ENCODE data around the gene ZBTB20. TPM values are rescaled to one million over a fixed set of nuclear protein-coding genes. Genes with fewer than 3 reads are reported as not detected.
A peak's percentile ranks its signal among the peaks of the same experiment; 100 is the strongest.

ZBTB20 gene
- total and polyA plus RNA-seq, 2 experiments from 2014 or later: 15.7 to 37.3 TPM

GRCh38 chr3:115169808-115170207 lies 22.7 kb upstream of the ZBTB20 start:
- Histone ChIP-seq H3K4me3 (no peak overlapping the region), H3K27me3 (no peaks in the 10 kb centered on the region), H3K9me3 (ENCODE audit: low read depth) (no peaks in the 10 kb centered on the region), H3K36me3 (no peaks in the 10 kb centered on the region), H3K27ac (no peak overlapping the region), H3K4me1 (ENCODE audit: low read depth) (no peaks in the 10 kb centered on the region)
- peak; percentile 12 for TF ChIP-seq CTCF (IDR thresholded peaks at IDR 0.05; ENCODE audit: low read depth, low read length)
- peak in 1 of 2 donors; percentile 17 for DNase-seq (ENCODE audit: low read depth in 1 of 2, low spot score in 1 of 2)

- Histone ChIP-seq H3K4me3 (no peak overlapping the region), H3K9me3 (ENCODE audit: low read depth) (no peaks in the 10 kb centered on the region), H3K27me3 (no peaks in the 10 kb centered on the region), H3K4me1 (ENCODE audit: low read depth) (no peaks in the 10 kb centered on the region), H3K27ac (no peak overlapping the region), H3K36me3 (no peaks in the 10 kb centered on the region)
- DNase-seq (ENCODE audit: low read depth in 1 of 2, low spot score in 1 of 2): no peak
- no peak for TF ChIP-seq CTCF (IDR thresholded peaks at IDR 0.05; ENCODE audit: low read depth, low read length)
Observed at GRCh38 chr3:115165701-115166100, 18.6 kb upstream of the ZBTB20 start.

- Histone ChIP-seq H3K9me3 (ENCODE audit: low read depth) (no peaks in the 10 kb centered on the region), H3K36me3 (no peaks in the 10 kb centered on the region), H3K27ac (no peak overlapping the region), H3K4me1 (ENCODE audit: low read depth) (no peaks in the 10 kb centered on the region), H3K4me3 (no peak overlapping the region), H3K27me3 (no peaks in the 10 kb centered on the region)
- no peak for TF ChIP-seq CTCF (IDR thresholded peaks at IDR 0.05; ENCODE audit: low read depth, low read length)
- DNase-seq (ENCODE audit: low read depth in 1 of 2, low spot score in 1 of 2): no peak
Observed at GRCh38 chr3:115165266-115165665, 18.2 kb upstream of the ZBTB20 start.

GRCh38 chr3:115164374-115165221 lies 17.5 kb upstream of the ZBTB20 start:
- Histone ChIP-seq H3K4me3 (no peak overlapping the region), H3K36me3 (no peaks in the 10 kb centered on the region), H3K9me3 (ENCODE audit: low read depth) (no peaks in the 10 kb centered on the region), H3K4me1 (ENCODE audit: low read depth) (no peaks in the 10 kb centered on the region), H3K27ac (no peak overlapping the region), H3K27me3 (no peaks in the 10 kb centered on the region)
- DNase-seq (ENCODE audit: low read depth in 1 of 2, low spot score in 1 of 2): no peak
- no peak for TF ChIP-seq CTCF (IDR thresholded peaks at IDR 0.05; ENCODE audit: low read depth, low read length)

GRCh38 chr3:115162759-115163158 lies 15.7 kb upstream of the ZBTB20 start:
- H3K36me3 ChIP-seq: no peaks in the 10 kb centered on the region
- no peak for TF ChIP-seq CTCF (IDR thresholded peaks at IDR 0.05; ENCODE audit: low read depth, low read length)
- H3K27ac ChIP-seq: no peak overlapping the region
- H3K4me1 ChIP-seq (ENCODE audit: low read depth): no peaks in the 10 kb centered on the region
- H3K4me3 ChIP-seq: no peak overlapping the region
- DNase-seq (ENCODE audit: low read depth in 1 of 2, low spot score in 1 of 2): no peak
- no peaks in the 10 kb centered on the region for H3K9me3 ChIP-seq (ENCODE audit: low read depth)
- no peaks in the 10 kb centered on the region for H3K27me3 ChIP-seq
